ENCODE results near the gene CTIF.

The CTIF gene

DNA sequence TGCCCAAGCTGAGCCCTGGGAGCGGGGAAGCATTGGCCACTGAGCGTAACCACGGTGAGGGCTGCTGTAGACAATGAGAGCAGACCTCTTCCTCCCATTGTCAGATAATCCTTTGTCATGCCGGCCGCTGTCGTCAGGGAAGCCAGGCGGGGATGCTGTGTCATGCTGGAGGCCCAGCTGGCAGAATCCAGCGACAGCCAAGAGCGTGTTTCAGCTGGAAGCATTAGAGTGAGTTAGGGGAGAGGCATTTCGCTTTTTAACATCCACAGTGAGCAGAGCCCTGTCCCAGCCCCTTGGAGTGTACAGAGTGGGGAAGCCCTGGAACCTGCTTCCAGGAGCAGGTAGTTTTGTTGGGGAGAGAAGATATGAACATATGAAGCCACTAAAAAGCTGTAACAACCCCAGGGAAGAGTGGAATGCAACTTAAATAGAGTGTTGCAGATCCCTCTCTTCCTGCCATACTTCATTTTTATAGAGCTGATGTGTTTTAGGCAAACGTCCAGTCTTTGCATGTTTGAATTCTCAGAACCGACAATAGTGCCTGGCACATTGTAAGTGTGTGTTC is 7.0 kb downstream of the CTIF start:
- H3K4me3 ChIP-seq (ENCODE audit: low read depth, low read length): no peak overlapping the region
- no peak for DNase-seq (ENCODE audit: low read depth)
- TF ChIP-seq CTCF (IDR thresholded peaks at IDR 0.05; ENCODE audit: insufficient read depth, low read depth, low read length, missing control alignments): no peak

GRCh38 chr18:48546396-48546795 is 7.6 kb downstream of the CTIF start:
- no peak for DNase-seq (ENCODE audit: low read depth)
- no peak for TF ChIP-seq CTCF (IDR thresholded peaks at IDR 0.05; ENCODE audit: insufficient read depth, low read depth, low read length, missing control alignments)

DNA sequence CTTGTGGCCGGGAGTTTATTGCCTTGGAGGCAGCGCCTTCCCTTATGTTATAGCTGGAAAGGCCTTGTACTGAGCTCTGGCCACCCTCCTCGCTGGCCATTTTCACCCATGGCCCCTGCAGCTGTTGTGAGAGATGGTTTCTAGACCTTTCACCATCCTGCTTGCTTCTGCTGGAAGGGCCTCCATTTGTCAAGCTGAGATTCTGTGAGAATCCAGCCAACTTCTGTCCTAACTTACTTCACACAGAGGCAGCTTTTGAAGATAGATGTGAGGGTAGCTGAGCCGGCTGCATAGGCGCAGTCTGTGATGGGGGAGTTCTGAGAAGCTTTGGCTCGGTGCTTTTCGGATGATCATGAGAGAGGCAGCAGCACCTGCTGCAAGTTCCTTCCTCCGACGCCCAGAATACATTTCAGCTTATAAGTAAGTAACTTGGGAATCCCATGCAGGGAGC is 8.7 kb downstream of the CTIF start:
- no peak for TF ChIP-seq CTCF (IDR thresholded peaks at IDR 0.05; ENCODE audit: insufficient read depth, low read depth, low read length, missing control alignments)
- H3K4me3 ChIP-seq (ENCODE audit: low read depth, low read length): no peak overlapping the region
- no peak for DNase-seq (ENCODE audit: low read depth)

More at GRCh38 chr18:48546396-48546795, 7.6 kb downstream of the CTIF start:
- no peak overlapping the region for H3K4me3 ChIP-seq (ENCODE audit: low read depth, low read length)

DNA sequence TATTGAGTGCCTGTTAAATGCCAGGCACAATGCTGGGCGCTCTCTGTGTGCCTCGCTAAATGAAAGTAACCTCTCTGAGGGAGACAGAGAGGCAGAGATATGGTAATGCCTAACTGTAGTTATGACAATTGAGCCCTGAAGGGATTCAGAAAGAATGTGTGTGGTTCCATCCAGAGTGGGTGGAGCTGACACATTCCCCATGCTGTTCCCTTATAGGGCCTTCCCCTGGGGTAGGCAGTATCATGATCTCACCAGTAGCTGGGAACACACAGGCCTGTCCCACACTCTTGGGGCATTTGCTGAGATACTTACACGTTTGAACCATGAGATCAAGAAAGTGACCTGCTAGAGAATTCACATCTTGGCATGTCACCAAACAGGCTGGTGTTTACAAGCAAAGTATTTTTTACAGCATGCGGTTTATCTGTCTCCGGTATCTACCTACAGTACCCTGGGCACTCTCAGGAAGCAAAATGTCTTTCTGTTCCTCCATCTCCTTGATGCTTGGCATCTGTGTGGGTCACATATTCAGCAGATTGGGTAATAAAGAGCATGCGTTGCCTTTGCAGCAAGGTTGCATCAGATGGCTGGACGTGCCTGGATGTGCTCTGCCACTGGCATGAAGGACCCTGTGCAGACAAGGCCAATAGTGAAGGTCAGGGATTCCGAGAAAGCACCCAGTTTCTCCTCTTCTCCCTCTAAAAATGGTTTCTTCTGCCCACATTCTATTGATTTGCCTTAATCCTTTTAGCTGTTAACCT is 9.4 kb downstream of the CTIF start:
- no peak overlapping the region for H3K4me3 ChIP-seq (ENCODE audit: low read depth, low read length)
- TF ChIP-seq CTCF (IDR thresholded peaks at IDR 0.05; ENCODE audit: insufficient read depth, low read depth, low read length, missing control alignments): no peak
- DNase-seq (ENCODE audit: low read depth): no peak

DNA sequence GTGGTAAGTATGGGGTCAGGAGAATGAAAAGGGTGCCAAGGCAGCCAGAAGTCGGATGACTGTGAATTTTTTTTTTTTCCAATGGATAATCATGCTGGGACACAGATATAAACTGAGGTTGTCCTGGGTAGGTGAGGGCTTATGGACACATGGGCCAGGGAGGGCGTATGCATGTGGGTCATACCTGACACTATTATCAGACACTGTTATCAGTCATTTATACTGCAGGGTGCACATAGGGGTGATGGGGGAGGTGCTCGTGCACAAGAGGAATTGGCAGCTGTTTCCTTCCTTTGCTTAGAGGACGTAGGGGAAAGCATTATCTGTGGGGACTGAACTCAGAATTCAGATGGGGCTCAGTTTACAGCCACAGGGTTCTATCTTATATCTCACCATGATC is 10.1 kb downstream of the CTIF start:
- no peak for DNase-seq (ENCODE audit: low read depth)
- no peak overlapping the region for H3K4me3 ChIP-seq (ENCODE audit: low read depth, low read length)
- TF ChIP-seq CTCF (IDR thresholded peaks at IDR 0.05; ENCODE audit: insufficient read depth, low read depth, low read length, missing control alignments): no peak

DNA sequence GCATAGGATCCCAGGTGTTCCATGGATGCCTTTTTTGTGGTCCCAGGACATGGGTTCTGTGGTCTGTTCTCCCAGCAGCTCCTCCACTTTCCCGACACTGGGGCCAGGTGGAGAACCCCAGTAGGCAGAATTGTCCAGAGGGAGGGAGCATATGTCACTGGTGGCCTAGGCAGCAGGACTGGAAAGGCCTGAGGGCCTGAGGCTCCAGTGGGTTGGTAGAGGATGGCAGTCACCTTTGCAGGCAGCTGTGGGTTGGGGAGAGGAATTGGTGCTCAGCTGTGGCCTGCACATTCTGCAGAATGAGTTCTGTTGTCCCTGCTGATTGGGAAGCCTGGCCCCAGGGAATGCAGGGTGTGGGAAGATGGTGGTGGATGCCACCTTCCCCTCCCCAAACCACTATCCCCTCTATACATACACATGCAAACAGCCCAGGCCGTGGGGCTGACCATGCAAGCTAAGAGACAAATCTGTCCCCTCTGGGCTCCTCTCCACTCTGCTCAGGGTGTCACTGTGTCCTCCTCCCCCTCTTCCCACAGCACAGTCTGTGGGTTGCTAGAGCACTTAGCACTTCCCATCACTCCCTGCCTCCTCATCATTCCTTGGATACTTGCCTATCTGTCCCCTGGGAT is 11.4 kb downstream of the CTIF start:
- no peak overlapping the region for H3K4me3 ChIP-seq (ENCODE audit: low read depth, low read length)
- no peak for DNase-seq (ENCODE audit: low read depth)
- no peak for TF ChIP-seq CTCF (IDR thresholded peaks at IDR 0.05; ENCODE audit: insufficient read depth, low read depth, low read length, missing control alignments)
